HG03521 (cell line): ENCODE data around the gene SYT8.

Experiments
- ATAC-seq: cut with Tn5 transposase; IDR thresholded peaks from one replicate; pipeline ENCODE4 v1.9.1; 2021; ENCODE audit warnings: mild to moderate bottlenecking, moderate library complexity; ENCODE audit not compliant: unreplicated experiment

The SYT8 gene

DNA sequence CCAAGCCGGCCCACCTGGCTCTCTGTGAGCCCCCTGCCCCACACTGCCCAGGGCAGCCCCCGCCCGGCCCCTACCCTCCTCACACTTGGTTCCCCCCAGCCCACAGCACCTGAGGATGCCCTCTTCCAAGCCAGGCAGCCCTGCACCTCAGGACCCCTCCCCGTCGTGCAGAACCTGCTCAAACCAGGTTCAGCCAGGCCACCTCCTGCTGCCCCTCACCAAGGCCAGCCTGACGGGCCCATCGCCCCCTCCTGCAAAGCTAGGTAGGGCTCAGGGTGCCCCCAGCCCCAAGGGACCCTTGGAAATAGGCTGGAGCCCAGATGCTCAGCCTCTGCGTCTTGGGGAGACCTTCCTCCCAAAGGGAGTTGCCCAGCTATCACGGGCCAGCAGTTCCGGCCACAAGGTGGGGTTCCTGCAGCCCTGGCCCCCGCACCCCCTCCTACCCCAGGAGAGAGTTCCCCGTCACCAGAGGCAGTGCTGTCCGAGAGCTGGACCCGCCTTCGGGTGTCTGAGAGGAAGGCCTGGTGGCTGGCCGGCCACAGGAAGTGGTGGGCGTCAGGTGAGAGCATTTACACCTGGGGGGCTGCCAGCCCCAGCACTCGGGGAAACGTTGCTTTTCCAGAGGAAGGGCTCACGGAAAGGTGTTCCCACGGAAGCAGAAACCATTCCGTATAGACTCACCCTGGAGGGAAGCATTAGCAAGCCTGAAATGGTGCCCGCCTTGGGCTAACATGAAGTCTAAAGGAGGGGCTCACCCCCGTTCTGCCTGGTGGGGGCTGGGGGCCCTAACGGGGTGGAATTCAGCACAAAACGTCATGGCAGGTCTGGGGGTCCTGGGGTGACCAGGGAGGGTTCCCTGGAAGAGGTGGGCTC is 3.2 kb upstream of the SYT8 start:
- no peak for ATAC-seq

DNA sequence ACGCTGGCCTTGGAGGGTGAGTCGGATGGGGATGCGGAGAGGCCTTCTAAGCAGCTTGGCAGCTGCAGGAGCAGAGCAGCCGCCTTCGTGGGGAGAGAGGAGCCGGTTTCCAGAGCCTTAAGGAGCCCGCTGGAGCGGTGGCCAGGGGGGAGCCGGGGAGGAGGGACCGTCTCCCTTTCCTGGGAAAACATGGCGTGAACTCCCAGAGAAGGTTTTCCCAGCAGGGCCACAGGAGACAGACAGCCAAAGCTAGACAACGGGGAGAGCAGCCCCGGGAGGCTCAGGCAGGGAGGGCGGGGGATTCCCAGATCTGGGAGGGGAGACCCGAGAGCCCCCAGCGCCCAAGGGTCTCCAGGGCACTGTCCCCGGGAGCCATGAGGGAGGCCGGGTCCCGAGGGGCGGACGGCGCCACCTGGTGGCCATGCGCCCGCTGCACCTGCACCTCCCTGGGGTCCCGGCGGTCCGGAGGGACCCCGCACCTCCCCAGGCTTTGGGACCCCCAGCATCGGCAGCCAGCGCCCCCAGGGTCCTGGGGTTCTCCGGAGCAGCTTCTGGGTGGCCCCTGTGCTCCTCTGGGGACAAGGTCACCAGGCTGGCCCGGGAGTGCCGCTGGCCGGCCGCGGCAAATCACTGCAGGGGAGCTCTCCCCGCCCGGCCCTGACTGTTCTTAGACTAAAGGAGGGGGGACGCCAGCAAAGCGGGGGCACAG is 2.4 kb upstream of the SYT8 start:
- ATAC-seq = no peak

DNA sequence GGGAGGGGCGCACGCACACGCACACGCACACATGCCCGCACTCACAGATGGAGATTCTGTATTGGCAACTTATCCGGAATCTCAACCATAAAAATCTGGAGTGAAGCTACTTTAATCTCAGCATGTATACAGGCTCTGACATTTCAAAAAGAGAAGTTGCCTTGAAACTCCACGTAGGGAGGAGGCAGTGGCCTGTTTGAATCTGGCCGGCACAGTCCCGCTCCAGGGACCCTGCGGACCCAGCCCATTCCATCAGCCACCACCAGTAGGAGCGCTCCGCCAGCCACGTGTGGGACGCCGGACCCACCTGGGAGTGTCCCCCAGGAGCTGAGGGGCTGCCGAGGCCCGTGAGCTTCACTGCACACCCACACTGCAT is 1.9 kb upstream of the SYT8 start:
- ATAC-seq = no peak

DNA sequence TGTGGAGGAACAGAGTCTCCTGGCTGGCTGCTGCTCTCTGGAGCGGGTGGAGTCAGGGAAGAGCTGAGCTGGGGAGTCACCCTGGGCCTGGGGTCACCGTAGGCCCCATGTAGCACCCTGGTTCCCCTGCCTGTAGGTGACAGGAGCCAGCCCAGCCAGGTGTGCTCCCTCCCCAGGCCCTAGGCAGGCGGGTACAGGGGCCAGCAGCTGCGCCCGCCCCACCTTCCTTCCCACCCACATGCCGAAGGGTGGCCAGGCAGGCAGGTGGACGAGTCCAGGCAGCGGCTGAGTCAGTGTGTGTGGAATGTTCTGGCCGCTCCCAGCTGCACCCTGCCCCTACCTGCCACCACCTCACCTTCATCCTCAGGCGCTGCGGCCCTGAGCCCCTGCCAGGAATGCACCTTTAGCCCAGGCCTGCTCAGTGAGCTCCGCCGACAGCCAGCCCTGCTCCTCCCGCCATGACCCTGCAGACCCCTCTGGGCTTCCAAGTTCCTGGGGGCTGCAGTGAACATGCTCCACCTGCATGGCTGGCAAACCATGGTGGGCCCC is 654 bp upstream of the SYT8 start:
- ATAC-seq = no peak

DNA sequence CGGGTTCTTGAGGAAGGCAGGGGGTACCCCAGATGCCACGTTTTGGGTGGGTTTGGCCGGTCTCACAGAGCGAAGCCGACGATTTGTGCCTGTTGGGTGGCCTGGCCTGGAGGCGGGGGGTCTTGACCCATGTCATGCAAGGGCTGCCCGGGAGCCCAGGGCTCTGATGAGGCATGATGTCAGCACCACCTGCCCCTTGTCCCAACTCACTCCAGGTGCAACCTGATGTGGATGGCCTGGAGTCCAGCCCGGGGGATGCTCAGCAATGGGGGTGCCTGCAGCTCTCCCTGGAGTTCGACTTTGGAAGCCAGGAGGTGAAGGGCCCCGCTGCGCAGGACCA is 851 bp downstream of the SYT8 start:
- no peak for ATAC-seq

DNA sequence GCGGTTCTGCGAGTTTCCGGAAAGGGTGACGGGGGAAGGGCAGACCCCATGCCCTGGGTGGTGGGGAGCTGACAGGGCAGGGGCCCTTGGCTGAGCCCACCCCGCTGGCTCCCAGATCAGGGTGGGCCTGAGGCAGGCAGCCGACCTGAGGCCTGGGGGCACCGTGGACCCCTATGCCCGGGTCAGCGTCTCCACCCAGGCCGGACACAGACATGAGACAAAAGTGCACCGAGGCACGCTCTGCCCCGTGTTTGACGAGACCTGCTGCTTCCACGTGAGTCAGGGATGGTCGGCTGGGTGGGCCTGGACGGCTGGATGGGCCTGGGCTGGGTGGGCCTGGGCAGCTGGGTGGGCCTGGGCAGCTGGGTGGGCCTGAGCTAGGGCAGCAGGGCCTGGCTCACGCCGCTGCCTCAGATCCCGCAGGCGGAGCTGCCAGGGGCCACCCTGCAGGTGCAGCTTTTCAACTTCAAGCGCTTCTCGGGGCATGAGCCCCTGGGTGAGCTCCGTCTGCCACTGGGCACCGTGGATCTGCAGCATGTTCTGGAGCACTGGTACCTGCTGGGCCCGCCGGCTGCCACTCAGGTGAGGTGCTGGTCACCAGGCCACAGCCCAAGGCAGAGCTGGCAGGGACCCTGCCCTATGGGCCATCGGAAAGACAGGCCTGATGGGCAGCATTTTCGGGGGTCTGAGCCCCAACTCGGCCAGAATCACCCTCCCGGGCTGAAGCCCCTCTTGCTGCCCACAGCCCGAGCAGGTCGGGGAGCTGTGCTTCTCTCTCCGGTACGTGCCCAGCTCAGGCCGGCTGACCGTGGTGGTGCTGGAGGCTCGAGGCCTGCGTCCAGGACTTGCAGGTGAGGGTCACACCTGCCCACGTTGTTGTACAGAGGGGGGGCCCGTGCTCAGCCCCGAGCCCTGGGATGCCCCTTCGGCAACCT is 1.5 kb downstream of the SYT8 start:
- no peak for ATAC-seq

DNA sequence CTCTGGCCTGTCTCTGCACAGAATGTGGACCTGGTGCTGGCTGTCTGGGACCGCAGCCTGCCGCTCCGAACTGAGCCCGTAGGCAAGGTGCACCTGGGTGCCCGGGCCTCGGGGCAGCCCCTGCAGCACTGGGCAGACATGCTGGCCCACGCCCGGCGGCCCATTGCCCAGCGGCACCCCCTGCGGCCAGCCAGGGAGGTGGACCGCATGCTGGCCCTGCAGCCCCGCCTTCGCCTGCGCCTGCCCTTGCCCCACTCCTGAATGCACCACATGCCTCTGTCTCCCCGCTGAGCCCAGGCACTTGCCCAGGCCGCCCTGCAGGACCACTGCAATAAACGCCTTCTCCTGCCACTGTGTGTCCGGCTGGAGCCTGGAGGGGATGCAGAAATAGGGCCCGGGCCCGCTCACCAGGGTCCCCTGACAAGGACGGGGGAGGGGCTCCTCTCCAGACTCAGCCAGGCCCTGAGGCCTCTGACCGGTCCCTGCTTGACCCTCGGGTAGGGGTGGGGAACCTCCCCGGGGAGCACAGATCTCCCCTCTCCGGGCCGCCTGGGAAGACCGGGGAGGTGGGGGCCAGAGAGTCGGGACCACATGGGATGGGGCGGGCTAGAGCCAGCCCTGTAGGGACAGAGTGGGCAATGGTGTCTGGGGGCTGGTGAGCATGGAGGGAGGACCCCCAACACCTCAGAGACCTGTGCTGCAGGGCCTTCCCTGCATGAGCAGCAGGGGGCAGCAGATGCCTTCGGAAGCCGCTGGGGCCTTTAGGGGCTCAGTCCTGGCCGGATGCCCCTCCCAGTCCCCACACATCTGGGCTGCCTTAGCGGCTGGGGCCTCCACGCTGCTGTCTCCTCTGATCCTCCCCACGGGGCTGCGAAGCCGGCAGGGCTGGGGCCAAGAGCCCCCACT is 2.6 kb downstream of the SYT8 start:
- peak; percentile 47 for ATAC-seq

DNA sequence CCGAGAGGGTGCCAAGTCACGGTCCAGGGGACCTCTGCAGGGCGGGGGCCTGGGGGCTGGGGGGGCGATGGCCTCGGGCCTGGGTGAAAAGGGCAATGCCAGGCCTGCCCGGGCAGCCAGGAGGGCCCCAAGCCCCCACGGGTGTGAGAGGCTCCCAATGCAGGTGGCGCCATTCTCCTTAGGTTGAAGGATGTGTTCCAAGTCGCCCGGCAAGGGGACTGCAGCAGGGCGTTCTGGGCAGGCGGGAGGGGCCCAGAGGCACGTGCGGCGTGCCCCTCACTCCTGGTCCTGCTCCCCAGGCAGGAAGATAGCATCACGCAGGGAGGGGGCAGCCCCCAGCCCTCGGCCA is 3.3 kb downstream of the SYT8 start:
- ATAC-seq = no peak

DNA sequence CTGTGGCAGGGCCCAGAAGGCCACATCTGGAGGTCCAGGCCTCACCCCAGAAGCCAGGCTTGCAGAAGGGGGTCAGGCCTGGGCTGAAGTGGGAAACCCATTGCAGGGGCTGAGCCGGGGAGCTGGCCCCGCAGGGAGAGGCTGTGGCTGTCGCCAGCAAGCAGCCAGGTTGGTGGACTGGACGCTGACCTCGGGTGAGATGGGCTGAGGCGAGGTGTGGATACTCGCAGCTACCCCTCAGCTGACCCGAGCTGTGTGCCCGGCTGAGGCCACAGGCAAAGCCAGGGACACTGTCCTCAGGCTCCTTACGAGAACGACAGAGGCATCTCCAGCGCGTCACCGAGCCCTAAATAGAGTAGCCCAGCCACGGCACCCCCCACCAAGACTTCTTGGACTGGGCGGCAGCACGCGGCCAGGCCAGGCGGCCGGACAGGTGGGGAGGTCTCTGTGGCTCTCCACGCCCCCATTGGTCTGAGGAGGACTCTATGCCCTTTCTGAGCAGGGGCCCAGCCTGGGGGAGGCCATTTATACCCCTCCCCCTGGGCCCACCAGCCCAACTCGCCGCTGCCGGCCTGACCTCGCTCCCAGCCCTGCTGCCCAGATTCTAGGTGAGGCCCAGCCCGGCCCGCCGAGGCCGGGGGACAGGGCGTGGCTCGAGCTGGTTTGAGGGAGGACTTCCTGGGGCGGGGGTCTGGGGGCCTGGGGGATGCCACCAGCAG is 3.8 kb downstream of the SYT8 start, which contains the start of gene TNNI2:
Gene TNNI2 (plus strand): TSS at position 556 of the 719 bp plus-strand sequence. CDS start 716 bp downstream, outside the sequence.
- ATAC-seq = no peak

DNA sequence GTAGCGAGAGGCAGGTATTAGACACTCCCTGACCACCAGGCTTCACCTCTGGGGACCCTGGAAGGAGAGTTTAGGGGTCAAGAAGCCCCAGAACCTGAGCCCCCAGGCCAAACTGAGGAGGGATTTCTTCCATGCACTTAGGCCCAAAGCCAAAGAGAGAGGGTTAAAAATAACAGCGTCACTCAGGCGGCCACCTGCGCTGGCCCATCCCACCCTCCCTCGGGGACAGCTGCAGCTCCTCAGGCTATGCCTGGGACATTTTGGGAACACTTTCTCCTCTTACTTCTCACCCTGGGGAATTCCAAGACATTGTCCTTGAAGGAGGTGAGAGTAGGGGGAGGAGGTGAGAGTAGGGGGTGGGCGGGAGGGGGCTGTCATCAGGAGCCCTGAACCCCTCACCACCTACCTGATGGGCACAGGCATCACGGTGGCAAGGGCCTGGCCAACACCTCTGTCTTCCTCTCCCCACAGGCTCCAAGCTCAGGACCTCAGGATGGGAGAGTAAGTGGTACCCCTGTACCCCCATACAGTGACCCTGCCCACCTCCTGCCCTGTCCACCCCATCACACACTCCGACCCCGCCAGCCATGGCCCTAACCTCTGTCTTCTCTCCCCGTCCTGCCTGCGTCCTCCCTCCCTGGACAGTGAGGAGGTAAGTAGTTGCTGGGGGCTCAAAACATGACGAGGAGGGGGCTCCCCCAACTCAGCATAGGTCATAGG is 4.6 kb downstream of the SYT8 start:
- no peak for ATAC-seq

DNA sequence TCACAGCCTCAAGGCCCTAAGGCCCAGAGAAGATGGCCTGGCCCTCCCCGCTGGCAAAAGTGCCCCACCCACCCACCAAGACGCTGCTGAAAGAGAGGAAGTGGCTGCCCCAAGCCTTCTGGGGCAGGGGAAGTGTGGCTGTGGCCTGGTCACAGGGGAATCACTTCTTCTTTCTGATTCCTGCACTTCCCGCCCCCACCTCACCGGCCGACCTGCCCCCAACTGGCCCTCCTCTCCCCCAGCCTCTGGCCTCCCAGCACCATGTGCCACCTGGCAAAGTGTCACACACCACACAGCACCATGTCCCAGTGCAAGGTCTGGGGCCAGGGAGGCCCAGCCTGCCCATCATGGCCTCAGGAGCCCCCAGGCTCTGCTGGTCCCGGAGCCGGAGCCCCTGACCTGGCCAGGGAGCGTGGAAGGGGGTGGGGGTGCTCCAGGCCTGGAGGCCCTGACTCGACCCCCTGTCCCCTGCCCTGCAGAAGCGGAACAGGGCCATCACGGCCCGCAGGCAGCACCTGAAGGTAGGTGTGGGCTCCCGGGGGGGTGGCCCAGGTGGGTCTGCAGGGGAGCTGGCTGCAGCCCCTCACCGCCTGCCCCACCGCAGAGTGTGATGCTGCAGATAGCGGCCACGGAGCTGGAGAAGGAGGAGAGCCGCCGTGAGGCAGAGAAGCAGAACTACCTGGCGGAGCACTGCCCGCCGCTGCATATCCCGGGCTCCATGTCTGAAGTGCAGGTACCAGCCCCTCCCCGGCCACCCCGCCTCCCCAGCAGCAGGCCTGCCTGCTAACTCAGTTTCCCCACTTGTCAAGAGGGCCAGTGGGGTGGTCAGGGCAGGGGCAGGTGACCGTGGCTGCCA is 5.4 kb downstream of the SYT8 start:
- no peak for ATAC-seq

DNA sequence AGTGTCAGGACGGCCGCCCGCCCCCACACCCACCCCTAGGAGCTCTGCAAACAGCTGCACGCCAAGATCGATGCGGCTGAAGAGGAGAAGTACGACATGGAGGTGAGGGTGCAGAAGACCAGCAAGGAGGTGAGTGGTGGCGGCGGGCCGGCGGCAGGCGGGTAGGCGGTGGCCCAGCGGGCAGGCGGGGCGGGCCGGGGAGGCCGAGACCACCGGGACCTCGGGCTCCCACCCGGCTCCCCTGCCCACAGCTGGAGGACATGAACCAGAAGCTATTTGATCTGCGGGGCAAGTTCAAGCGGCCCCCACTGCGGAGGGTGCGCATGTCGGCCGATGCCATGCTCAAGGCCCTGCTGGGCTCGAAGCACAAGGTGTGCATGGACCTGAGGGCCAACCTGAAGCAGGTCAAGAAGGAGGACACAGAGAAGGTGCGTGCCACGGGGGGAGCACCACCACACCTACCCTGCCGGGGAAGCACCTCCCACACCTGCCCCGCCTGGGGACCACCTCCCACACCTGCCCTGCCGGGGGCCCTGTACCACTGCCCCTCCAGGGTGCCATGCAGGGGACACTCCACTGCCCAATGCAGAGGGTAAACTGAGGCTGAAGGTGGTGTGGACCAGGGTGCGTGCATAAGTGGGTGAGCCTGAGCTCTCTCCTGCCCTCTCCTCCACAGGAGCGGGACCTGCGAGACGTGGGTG is 6.1 kb downstream of the SYT8 start:
- no peak for ATAC-seq

DNA sequence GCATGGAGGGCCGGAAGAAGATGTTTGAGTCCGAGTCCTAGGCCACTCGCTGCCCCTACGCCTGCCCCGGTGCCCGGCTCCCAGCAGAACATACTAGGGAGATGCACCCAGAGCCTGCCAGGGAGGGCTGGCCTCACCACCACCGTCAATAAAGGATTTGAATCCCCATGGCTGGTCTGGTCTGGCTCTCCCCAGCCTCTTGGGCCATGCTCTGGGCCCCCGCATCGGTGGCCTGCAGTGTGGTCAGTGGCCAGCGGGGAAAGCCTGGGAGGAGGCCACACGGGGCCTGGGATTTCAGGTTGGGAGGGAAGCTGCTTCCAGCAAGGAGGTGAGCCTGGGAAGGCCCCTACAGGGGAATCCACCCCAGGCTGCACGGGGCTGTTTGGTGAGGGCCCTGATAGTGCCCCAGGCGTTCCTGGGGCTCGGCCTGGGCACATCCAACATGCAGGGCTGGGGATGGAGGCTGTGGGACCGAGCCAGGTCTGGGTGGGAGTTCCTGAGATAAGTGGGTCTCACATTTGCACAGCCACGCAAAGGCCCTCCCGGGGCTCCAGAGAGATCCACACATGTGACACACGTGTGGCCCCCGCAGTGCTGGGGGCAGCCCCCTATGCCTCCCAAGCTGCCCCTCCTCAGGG is 6.8 kb downstream of the SYT8 start:
- no peak for ATAC-seq

DNA sequence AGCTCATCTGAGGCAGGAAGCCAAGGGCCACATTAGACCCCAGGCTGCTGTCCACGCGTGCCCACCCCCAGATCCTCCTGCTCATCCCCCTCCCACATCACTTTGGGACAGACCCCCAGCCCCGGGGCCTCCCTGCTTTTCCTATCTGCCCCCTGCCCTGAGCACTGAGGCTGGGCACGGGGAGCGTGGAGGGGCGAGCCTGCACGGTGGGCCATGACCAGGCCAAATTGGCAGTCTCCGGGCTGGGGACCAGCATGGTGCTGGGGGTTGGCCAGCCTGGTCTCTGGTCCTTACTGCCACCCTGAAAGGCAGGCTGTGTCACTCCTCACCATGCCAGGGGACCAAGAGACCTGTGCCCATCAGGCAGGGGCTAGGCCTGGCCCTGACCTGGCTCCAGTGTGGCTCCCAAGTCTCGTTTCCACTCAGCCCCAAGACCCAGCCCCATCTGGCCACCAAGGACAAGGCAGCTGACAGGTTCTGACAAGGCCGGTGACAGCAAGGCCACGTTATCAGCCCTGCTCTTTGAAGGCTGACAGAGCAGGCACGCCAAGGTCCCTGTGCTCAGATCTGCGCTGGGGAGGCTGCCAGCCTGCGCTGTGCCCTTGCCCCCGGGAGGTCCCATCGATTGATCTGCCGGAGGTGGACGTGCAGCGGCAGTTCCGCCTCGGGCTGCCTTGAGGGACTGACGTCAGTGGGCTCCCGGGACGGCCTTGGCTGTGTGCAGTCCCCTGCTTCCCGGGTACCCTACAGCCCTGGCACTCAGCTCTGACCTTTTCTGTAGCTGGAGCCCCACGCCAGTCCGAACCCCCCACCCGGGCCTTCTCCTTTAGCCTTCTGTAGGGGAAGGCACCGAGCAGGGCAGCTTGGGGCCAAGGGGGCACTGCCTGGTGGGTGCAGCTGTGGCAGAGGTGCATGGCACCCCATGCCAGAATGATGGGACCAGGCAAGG is 7.6 kb downstream of the SYT8 start:
- ATAC-seq = no peak

DNA sequence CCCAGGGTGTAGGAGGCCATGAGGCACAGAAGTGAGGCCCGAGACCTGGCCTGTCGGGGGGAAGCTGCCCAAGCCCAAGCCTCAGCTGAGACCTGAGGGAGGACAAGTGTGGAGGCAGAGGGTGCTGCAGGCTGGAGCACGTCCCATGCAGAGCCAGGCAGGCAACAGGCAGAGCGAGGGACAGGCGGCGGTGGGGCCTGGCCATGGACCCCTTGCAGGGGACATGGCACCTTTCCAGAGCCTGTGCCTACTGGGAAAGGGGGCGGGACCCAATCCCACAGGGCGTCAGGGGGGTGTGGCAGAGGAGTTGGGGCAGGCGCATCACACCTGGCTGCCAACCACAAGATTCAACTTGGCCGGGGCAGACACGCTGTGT is 8.3 kb downstream of the SYT8 start:
- no peak for ATAC-seq

DNA sequence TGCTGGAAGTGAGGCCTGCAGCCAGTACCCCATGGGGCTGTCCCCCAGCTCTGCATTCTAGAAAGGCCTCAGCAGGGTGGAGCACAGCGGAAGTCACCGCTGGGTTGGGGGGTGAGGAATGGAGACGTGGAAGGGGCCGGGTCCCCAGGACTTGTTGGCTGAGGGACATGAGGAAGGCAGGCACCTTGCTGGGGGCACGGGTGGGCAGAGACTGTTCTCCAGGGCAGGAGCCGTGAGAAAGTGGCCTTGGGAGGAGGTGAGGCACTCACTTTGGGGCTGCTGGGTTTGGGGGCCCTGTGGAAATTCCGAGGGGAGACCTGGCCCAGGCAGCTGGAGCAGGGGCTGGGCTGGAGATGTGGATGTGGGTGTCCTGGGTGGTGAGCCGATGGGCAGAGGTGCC is 9.0 kb downstream of the SYT8 start:
- ATAC-seq = no peak
